PFSK-1 (cell line): Measurements from ENCODE around the gene TARBP2.
A peak's percentile ranks its signal among the peaks of the same experiment; 100 is the strongest.

Source experiments
- FOXP2 ChIP-seq: optimal IDR thresholded peaks from 2 replicates; pipeline ENCODE3; 2011; ENCODE audit warnings: borderline replicate concordance, control low read depth, inconsistent platforms; ENCODE audit not compliant: insufficient read depth; ENCODE audit errors: extremely low read length, extremely low read depth
- POLR2AphosphoS5 ChIP-seq: IDR thresholded peaks from 2 replicates; pipeline ENCODE4 v1.6.1; 2012; ENCODE audit warnings: low read depth, mild to moderate bottlenecking, control low read depth, low read length, moderate library complexity
- SIN3A ChIP-seq: IDR thresholded peaks from 2 replicates; pipeline ENCODE4 v1.6.1; 2012; ENCODE audit warnings: mild to moderate bottlenecking, low read length, moderate library complexity, borderline replicate concordance; ENCODE audit not compliant: insufficient read depth
- TAF1 ChIP-seq: IDR thresholded peaks from 2 replicates; pipeline ENCODE4 v1.6.1; 2012; ENCODE audit warnings: low read length, control low read depth, borderline replicate concordance; ENCODE audit not compliant: insufficient read depth
- TF ChIP-seq, protein P1 (sequence below), 2 experiments: IDR thresholded peaks; 2 replicates each; pipeline versions ENCODE4 v1.6.1 to v1.8.0; 2011 to 2012; ENCODE audit warnings: low read depth in 2 of 2, low read length in 2 of 2, control low read depth in 1 of 2, inconsistent platforms in 1 of 2, mild to moderate bottlenecking in 1 of 2, moderate library complexity in 1 of 2; ENCODE audit not compliant: insufficient read depth in 1 of 2

GRCh38 chr12:53479331-53479730, 21.8 kb upstream of the TARBP2 start:
- TF ChIP-seq POLR2AphosphoS5 (0 out of 2 replicates have a peak, but pooled peaks have one; percentile 47), FOXP2 (no peak), TAF1 (no peak), SIN3A (no peak)
- TF ChIP-seq, protein P1, sequence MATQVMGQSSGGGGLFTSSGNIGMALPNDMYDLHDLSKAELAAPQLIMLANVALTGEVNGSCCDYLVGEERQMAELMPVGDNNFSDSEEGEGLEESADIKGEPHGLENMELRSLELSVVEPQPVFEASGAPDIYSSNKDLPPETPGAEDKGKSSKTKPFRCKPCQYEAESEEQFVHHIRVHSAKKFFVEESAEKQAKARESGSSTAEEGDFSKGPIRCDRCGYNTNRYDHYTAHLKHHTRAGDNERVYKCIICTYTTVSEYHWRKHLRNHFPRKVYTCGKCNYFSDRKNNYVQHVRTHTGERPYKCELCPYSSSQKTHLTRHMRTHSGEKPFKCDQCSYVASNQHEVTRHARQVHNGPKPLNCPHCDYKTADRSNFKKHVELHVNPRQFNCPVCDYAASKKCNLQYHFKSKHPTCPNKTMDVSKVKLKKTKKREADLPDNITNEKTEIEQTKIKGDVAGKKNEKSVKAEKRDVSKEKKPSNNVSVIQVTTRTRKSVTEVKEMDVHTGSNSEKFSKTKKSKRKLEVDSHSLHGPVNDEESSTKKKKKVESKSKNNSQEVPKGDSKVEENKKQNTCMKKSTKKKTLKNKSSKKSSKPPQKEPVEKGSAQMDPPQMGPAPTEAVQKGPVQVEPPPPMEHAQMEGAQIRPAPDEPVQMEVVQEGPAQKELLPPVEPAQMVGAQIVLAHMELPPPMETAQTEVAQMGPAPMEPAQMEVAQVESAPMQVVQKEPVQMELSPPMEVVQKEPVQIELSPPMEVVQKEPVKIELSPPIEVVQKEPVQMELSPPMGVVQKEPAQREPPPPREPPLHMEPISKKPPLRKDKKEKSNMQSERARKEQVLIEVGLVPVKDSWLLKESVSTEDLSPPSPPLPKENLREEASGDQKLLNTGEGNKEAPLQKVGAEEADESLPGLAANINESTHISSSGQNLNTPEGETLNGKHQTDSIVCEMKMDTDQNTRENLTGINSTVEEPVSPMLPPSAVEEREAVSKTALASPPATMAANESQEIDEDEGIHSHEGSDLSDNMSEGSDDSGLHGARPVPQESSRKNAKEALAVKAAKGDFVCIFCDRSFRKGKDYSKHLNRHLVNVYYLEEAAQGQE (IDR thresholded peaks at IDR 0.05; ENCODE audit: insufficient read depth in 1 of 2, low read depth in 2 of 2, low read length in 2 of 2), result no peak
